Subcutaneous adipose tissue (tissue), 4 donors: ENCODE measurements around the gene VLDLR. TPM values are rescaled to one million over a fixed set of nuclear protein-coding genes. Genes with fewer than 3 reads are reported as not detected.

ENCODE experiments used
- CTCF ChIP-seq: fragments of 450-650 bp; IDR thresholded peaks from one replicate; pipeline ENCODE4 v1.5.1; 2016; ENCODE audit warnings: low read depth, mild to moderate bottlenecking, control low read depth, antibody characterized with exemption, moderate library complexity
- total RNA-seq, 4 donors: library from RNA; depleted of rRNA; stranded (reverse); fragments of >200 nt; gene quantifications; one replicate each; pipeline ENCODE4 v1.1.0, GENCODE V29; 2016

The VLDLR gene
- 10 to 100 TPM in 3 of 4 donors, 1 to 10 TPM in 1; 8.8 to 16.0 (median 14.2) TPM for total RNA-seq

- TF ChIP-seq CTCF: no peak
Measured at GRCh38 chr9:2621722-2622460, at the start of gene VLDLR. VLDLR (plus strand) TSS chr9:2621787; CDS start chr9:2622190, 403 bp downstream.

GRCh38 chr9:2574203-2574602, 47.4 kb upstream of the VLDLR start:
- TF ChIP-seq CTCF: no peak

- no peak for TF ChIP-seq CTCF
Measured at GRCh38 chr9:2576631-2577030, 45.0 kb upstream of the VLDLR start.

- no peak for TF ChIP-seq CTCF
Measured at GRCh38 chr9:2583308-2584013, 38.1 kb upstream of the VLDLR start.

- no peak for TF ChIP-seq CTCF
Measured at GRCh38 chr9:2591967-2592366, 29.6 kb upstream of the VLDLR start.

GRCh38 chr9:2593744-2594143, 27.8 kb upstream of the VLDLR start:
- TF ChIP-seq CTCF: no peak

- TF ChIP-seq CTCF: no peak
Measured at GRCh38 chr9:2595973-2596372, 25.6 kb upstream of the VLDLR start.
